ENCODE results near the gene TNF. TPM values are rescaled to one million over a fixed set of nuclear protein-coding genes. Genes with fewer than 3 reads are reported as not detected.
"Not testable (repeated sequence)": the region's sequence is repeated elsewhere in the genome, so short reads cannot be mapped to it uniquely, and the experiment has no call there.

TNF gene
- total RNA-seq, 1 donor from 2014 or later: 0.88 TPM

- DNase-seq (ENCODE audit: extremely low read depth, low read depth, low spot score): no peak
Measured at GRCh38 chr6:31586599-31587281, 11.4 kb downstream of the TNF start.

GRCh38 chr6:31587791-31588777, 12.7 kb downstream of the TNF start:
- no peak for DNase-seq (ENCODE audit: extremely low read depth, low read depth, low spot score)

GRCh38 chr6:31588871-31589650, 13.7 kb downstream of the TNF start:
- no peak for DNase-seq (ENCODE audit: extremely low read depth, low read depth, low spot score)

- not testable (repeated sequence) for DNase-seq (ENCODE audit: extremely low read depth, low read depth, low spot score)
Measured at GRCh38 chr6:31590691-31591090, 15.3 kb downstream of the TNF start.

GRCh38 chr6:31592396-31592771, 17.0 kb downstream of the TNF start:
- DNase-seq (ENCODE audit: extremely low read depth, low read depth, low spot score): no peak

- no peak for DNase-seq (ENCODE audit: extremely low read depth, low read depth, low spot score)
Measured at GRCh38 chr6:31597006-31597405, 21.6 kb downstream of the TNF start.

GRCh38 chr6:31607317-31607716, 32.0 kb downstream of the TNF start:
- no peak for DNase-seq (ENCODE audit: extremely low read depth, low read depth, low spot score)

GRCh38 chr6:31609519-31610406, 34.4 kb downstream of the TNF start:
- DNase-seq (ENCODE audit: extremely low read depth, low read depth, low spot score): no peak

GRCh38 chr6:31610968-31611367, 35.6 kb downstream of the TNF start:
- no peak for DNase-seq (ENCODE audit: extremely low read depth, low read depth, low spot score)

- DNase-seq (ENCODE audit: extremely low read depth, low read depth, low spot score): no peak
Measured at GRCh38 chr6:31614075-31614619, 38.8 kb downstream of the TNF start.

GRCh38 chr6:31614684-31615578, 39.6 kb downstream of the TNF start, which contains the start of gene AIF1:
TSS of gene AIF1 (plus strand) at chr6:31615234. CDS start at chr6:31615330, 96 bp downstream.
- no peak for DNase-seq (ENCODE audit: extremely low read depth, low read depth, low spot score)

GRCh38 chr6:31615748-31616147, 40.4 kb downstream of the TNF start:
- DNase-seq (ENCODE audit: extremely low read depth, low read depth, low spot score): no peak

- DNase-seq (ENCODE audit: extremely low read depth, low read depth, low spot score): no peak
Measured at GRCh38 chr6:31617010-31617409, 41.6 kb downstream of the TNF start.

- peak; percentile 93 for DNase-seq (ENCODE audit: extremely low read depth, low read depth, low spot score)
Measured at GRCh38 chr6:31619805-31620585, 44.6 kb downstream of the TNF start.

- DNase-seq (ENCODE audit: extremely low read depth, low read depth, low spot score): no peak
Measured at GRCh38 chr6:31620586-31621319, 45.4 kb downstream of the TNF start, which contains the start of gene PRRC2A. TSS of gene PRRC2A (plus strand) at chr6:31620715. CDS start at chr6:31622790, 2,075 bp downstream.

- DNase-seq (ENCODE audit: extremely low read depth, low read depth, low spot score): no peak
Measured at GRCh38 chr6:31621320-31621939, 46.1 kb downstream of the TNF start.

- DNase-seq (ENCODE audit: extremely low read depth, low read depth, low spot score): no peak
Measured at GRCh38 chr6:31621991-31622390, 46.6 kb downstream of the TNF start.

Data from glomerular endothelial cell (primary cell).